K562 (cell line): ENCODE results near the gene MSANTD1. TPM values are rescaled to one million over a fixed set of nuclear protein-coding genes. Genes with fewer than 3 reads are reported as not detected.

Experiments
- ATAC-seq: fragments of 200-7000 bp; cut with Tn5 transposase; 3 replicates; pipeline ENCODE4 v1.9.1; 2020; ENCODE audit warnings: moderate library complexity
- BruUV-seq: library from RNA; stranded (reverse); fragments of 400-500 nt; replicated peaks from 2 replicates; lab custom pipeline; 2021; lab: Mats Ljungman, UMichigan
- CTCF ChIA-PET: fragments of 300-600 bp; formaldehyde crosslinking; extraction: SDS; loops from one replicate; lab custom pipeline; 2021; ENCODE audit warnings: low intra/inter-chr PET ratio; lab: Yijun Ruan, JAX
- POLR2A ChIA-PET: fragments of 300-600, 350-650 bp; sonication (Branson Sonifier 250); formaldehyde crosslinking; extraction: SDS; loops from one replicate; lab custom pipeline; 2021; ENCODE audit warnings: antibody characterized with exemption, inconsistent platforms; lab: Yijun Ruan, JAX
- DNase-seq, 4 experiments: peaks; one replicate each; pipeline versions ENCODE4 v3.0.0 to v3.0.0-alpha.2; 2011 to 2018; ENCODE audit warnings: low spot score in 3 of 4, mixed read lengths in 3 of 4; ENCODE audit errors: extremely low read depth in 1 of 4
- FAIRE-seq: peaks from 2 replicates; lab custom pipeline; 2011; peaks lifted over from hg19 to GRCh38; lab: Jason Lieb, UNC
- H2AFZ ChIP-seq: 2 replicates; pipeline ENCODE4 v1.6.0; 2011; ENCODE audit warnings: low read depth, low read length, control low read depth, inconsistent platforms
- H3K27ac ChIP-seq: fragments of 200-600 bp; 3 replicates; pipeline ENCODE4 v1.8.0; 2011; ENCODE audit warnings: low read depth, mild to moderate bottlenecking, control low read depth, inconsistent platforms, low read length, moderate library complexity, mixed read lengths; ENCODE audit errors: extremely low read depth
- H3K27me3 ChIP-seq, 2 experiments: fragments of 300-600 bp in 1 of 2; 2 replicates in 1 of 2; 3 replicates in 1 of 2; pipeline versions ENCODE4 v1.6.0 to v1.8.0; 2011; ENCODE audit warnings: inconsistent platforms in 2 of 2, low read length in 2 of 2, mild to moderate bottlenecking in 1 of 2, mixed read lengths in 1 of 2, moderate library complexity in 1 of 2; ENCODE audit not compliant: control insufficient read depth in 2 of 2, insufficient read depth in 2 of 2
- H3K36me3 ChIP-seq: fragments of 300-600 bp; 3 replicates; pipeline ENCODE4 v1.8.0; 2011; ENCODE audit warnings: mild to moderate bottlenecking, low read length, inconsistent platforms; ENCODE audit not compliant: control insufficient read depth, insufficient read depth
- H3K4me1 ChIP-seq, 2 experiments: fragments of 200-600 bp in 1 of 2; replicated peaks in 1 of 2; 2 replicates in 1 of 2; 3 replicates in 1 of 2; pipeline versions ENCODE4 v1.5.1 to v1.8.0; 2011; ENCODE audit warnings: inconsistent platforms in 2 of 2, low read length in 2 of 2, mild to moderate bottlenecking in 1 of 2, mixed read lengths in 1 of 2, moderate library complexity in 1 of 2; ENCODE audit not compliant: control insufficient read depth in 2 of 2, insufficient read depth in 2 of 2
- H3K4me2 ChIP-seq: 2 replicates; pipeline ENCODE4 v1.6.1; 2011; ENCODE audit warnings: low read length, control low read depth, inconsistent platforms, mixed read lengths; ENCODE audit not compliant: insufficient read depth
- H3K4me3 ChIP-seq: fragments of 200-600 bp; sonication (generic), shearing (Covaris generic); 2 replicates; pipeline ENCODE4 v1.5.1; 2016; ENCODE audit warnings: control low read depth, inconsistent platforms
- H3K79me2 ChIP-seq: fragments of 200-600 bp; 3 replicates; pipeline ENCODE4 v1.8.0; 2011; ENCODE audit warnings: low read length, inconsistent platforms; ENCODE audit not compliant: control insufficient read depth, insufficient read depth
- H3K9ac ChIP-seq, 2 experiments: 2 replicates each; pipeline versions ENCODE4 v1.6.0 to v1.6.1; 2011; ENCODE audit warnings: low read depth in 2 of 2, low read length in 2 of 2, control low read depth in 1 of 2, inconsistent platforms in 1 of 2, mild to moderate bottlenecking in 1 of 2, mixed read lengths in 1 of 2; ENCODE audit not compliant: insufficient read depth in 1 of 2
- H3K9me1 ChIP-seq: one replicate; pipeline ENCODE4 v1.6.0; 2011; ENCODE audit warnings: inconsistent platforms, mild to moderate bottlenecking, low read length, moderate library complexity; ENCODE audit not compliant: control insufficient read depth, insufficient read depth
- H3K9me3 ChIP-seq: replicated peaks from 2 replicates; pipeline ENCODE4 v1.5.1; 2011; ENCODE audit warnings: low read depth, low read length, inconsistent platforms; ENCODE audit not compliant: control insufficient read depth, insufficient read depth
- H4K20me1 ChIP-seq: replicated peaks from 2 replicates; pipeline ENCODE4 v1.6.1; 2011; ENCODE audit warnings: low read length, inconsistent platforms, mixed read lengths; ENCODE audit not compliant: control insufficient read depth, insufficient read depth
- BCL6 ChIP-seq: fragments of 250-450 bp; sonication (Bioruptor Pico); IDR thresholded peaks from 2 replicates; pipeline ENCODE4 v1.4.0; 2020
- CREB3L1 ChIP-seq: fragments of 450-650 bp; IDR thresholded peaks from 2 replicates; pipeline ENCODE4 v1.6.1; 2014; ENCODE audit warnings: low read depth, mild to moderate bottlenecking, moderate library complexity, borderline replicate concordance
- FOXJ2 ChIP-seq: fragments of 200-800 bp; sonication (Bioruptor generic); IDR thresholded peaks from 2 replicates; pipeline ENCODE4 v1.6.1; 2016; ENCODE audit warnings: missing genetic modification characterization, missing compliant biosample characterization
- HNRNPK ChIP-seq: fragments of 200-400 bp; formaldehyde crosslinking; IDR thresholded peaks from one replicate; pipeline ENCODE4 v1.6.1; 2018; ENCODE audit warnings: mild to moderate bottlenecking, low read depth, low read length; ENCODE audit not compliant: poor library complexity, severe bottlenecking
- NFIC ChIP-seq: fragments of 450-650 bp; IDR thresholded peaks from 2 replicates; pipeline ENCODE4 v1.6.1; 2017; ENCODE audit warnings: mild to moderate bottlenecking, inconsistent platforms
- SMARCB1 ChIP-seq: IDR thresholded peaks from 2 replicates; pipeline ENCODE4 v1.6.1; 2011; ENCODE audit warnings: improper control_type of control experiment, low read depth; ENCODE audit not compliant: insufficient read length
- TEAD2 ChIP-seq: fragments of 450-650 bp; IDR thresholded peaks from 2 replicates; pipeline ENCODE4 v1.6.1; 2016; ENCODE audit warnings: missing genetic modification characterization, control low read depth, missing compliant biosample characterization
- USF1 ChIP-seq: sonication (generic); formaldehyde crosslinking; IDR thresholded peaks from 2 replicates; pipeline ENCODE4 v1.9.0; 2022; ENCODE audit warnings: mild to moderate bottlenecking, missing genetic modification reagents
- ZNF224 ChIP-seq: sonication (generic); formaldehyde crosslinking; IDR thresholded peaks from 2 replicates; pipeline ENCODE4 v1.8.0; 2022; ENCODE audit warnings: mild to moderate bottlenecking, missing genetic modification reagents
- WGBS: fragments of 100-300 bp; shearing (Covaris generic); methylation state at CpG from one replicate; pipeline ENCODE4 v1.1.6; 2016; ENCODE audit warnings: low coverage, mixed read lengths; ENCODE audit not compliant: insufficient coverage; ENCODE audit errors: missing lambda C conversion rate; 5-methylcytosine and 5-hydroxymethylcytosine counted together
- in situ Hi-C: fragments of 300-500 bp; cut with MboI; formaldehyde crosslinking; loops from 4 replicates; pipeline ENCODE4 v1.15.0; 2018; ENCODE audit warnings: inconsistent platforms, mixed read lengths
- intact Hi-C: fragments of 100-400 bp; cut with micrococcal nuclease; formaldehyde crosslinking; loops from 2 replicates; pipeline ENCODE4 v1.14.2; 2022
- polyA plus RNA-seq, 8 experiments: library from polyadenylated mRNA; depleted of rRNA in 4 of 8; stranded (reverse) in 5 of 8; unstranded in 3 of 8; fragments of >200 nt; fragmentation: Nextera tagmentation in 2 of 8; fragmentation: Illumina TruSeq in 1 of 8; extraction: Ambion mirVana in 2 of 8; extraction: Trizol in 1 of 8; gene quantifications; 2 replicates each; pipeline versions ENCODE4 v1.2.1 to v1.2.3, GENCODE V29; 2011 to 2014; ENCODE audit warnings: inconsistent platforms in 1 of 8, missing spikeins in 1 of 8
- total RNA-seq, 7 experiments: library from RNA; depleted of rRNA in 6 of 7; stranded (reverse); fragments of >200 nt in 6 of 7; fragmentation: Illumina TruSeq in 2 of 7; extraction: Trizol in 2 of 7; gene quantifications; 2 replicates each; pipeline versions ENCODE4 v1.2.1 to v1.2.3, GENCODE V29; 2011 to 2021; ENCODE audit warnings: low replicate concordance in 1 of 7

Gene MSANTD1
- total and polyA plus RNA-seq, 9 of the 15 experiments (the other 6 are each of a cell fraction or from before 2014, with no cell fraction given) = 0.04 to 0.09 (median 0.07) TPM; not detected in 6

GRCh38 chr4:3261411-3262207, 12.7 kb downstream of the MSANTD1 start (continued):
- no peak for TF ChIP-seq TEAD2
- TF ChIP-seq HNRNPK = no peak
- no peak for TF ChIP-seq NFIC
- TF ChIP-seq BCL6 (CRISPR knock-in tag) = no peak

- in situ Hi-C loops = no loop called here
- ATAC-seq = no peak; the same call in 2 of the 3 replicates
- no peak for DNase-seq
- intact Hi-C loops = no loop called here
- Histone ChIP-seq H3K4me2 (no peak overlapping the region), H3K9me1 (no peaks in the 10 kb centered on the region), H3K36me3 (no peaks in the 10 kb centered on the region), H4K20me1 (peaks cover 5% of the 10 kb centered on the region; the same call in 1 of the 2 replicates), H3K9ac (no peak overlapping the region), H3K27me3 (peaks cover 48 to 81% of the 10 kb centered on the region in 2 experiments), H3K9me3 (no peaks in the 10 kb centered on the region), H3K4me3 (no peak overlapping the region), H3K27ac (no peak overlapping the region), H2AFZ (no peak overlapping the region), H3K79me2 (no peaks in the 10 kb centered on the region), H3K4me1 (peaks cover 0 to under 1% of the 10 kb centered on the region in 2 experiments; a peak in 2 of 5 replicates)
- no TSS peak for BruUV-seq
- POLR2A ChIA-PET = no interaction called here
- CTCF ChIA-PET = no interaction called here
- no peak for FAIRE-seq
- 11% methylated on average over 23 of the region's 23 CpGs for WGBS
- TF ChIP-seq USF1 (CRISPR knock-in tag) = no peak
- no peak for TF ChIP-seq SMARCB1
- no peak for TF ChIP-seq FOXJ2 (tag)
- no peak for TF ChIP-seq ZNF224 (CRISPR knock-in tag)
- TF ChIP-seq CREB3L1 = no peak
These were observed 13.5 kb downstream of the MSANTD1 start for GRCh38 chr4:3262208-3263052.
